ENCODE results near the gene PDS5B. TPM values are rescaled to one million over a fixed set of nuclear protein-coding genes. Genes with fewer than 3 reads are reported as not detected.

Gene PDS5B
- total RNA-seq, 6 experiments from 2014 or later, result 11.9 to 14.2 (median 12.5) TPM

- ATAC-seq (no peak), DNase-seq (no peak)
- TF ChIP-seq POLR2A (IDR thresholded peaks at IDR 0.05), result no peak
- WGBS (ENCODE audit: insufficient coverage, low coverage, low lambda C conversion rate, missing lambda C conversion rate), result 2% methylated on average over 8 of the region's 8 CpGs
- Histone ChIP-seq H3K9me3 (no peaks in the 10 kb centered on the region), H3K36me3 (no peaks in the 10 kb centered on the region), H3K27me3 (no peaks in the 10 kb centered on the region), H3K27ac (peak overlapping the region; percentile 83 to 87 (median 85)), H3K4me1 (peaks cover 0 to 12% (median 6%) of the 10 kb centered on the region in 4 donors), H3K4me3 (peak overlapping the region; percentile 57 to 88 (median 70))
- intact Hi-C loops (cut with DNase I), result no loop called here
Observed at GRCh38 chr13:32587811-32588170, 1.5 kb downstream of the PDS5B start.

- no peak overlapping the region for H3K4me3 ChIP-seq
- no peak for DNase-seq
Observed at GRCh38 chr13:32588736-32589135, 2.5 kb downstream of the PDS5B start.

GRCh38 chr13:32589471-32589870, 3.2 kb downstream of the PDS5B start:
- no peak for DNase-seq
- no peak for ATAC-seq
- Histone ChIP-seq H3K27me3 (no peaks in the 10 kb centered on the region), H3K4me1 (peaks cover 0 to 12% (median 6%) of the 10 kb centered on the region in 4 donors), H3K4me3 (no peak overlapping the region), H3K9me3 (no peaks in the 10 kb centered on the region), H3K27ac (no peak overlapping the region), H3K36me3 (no peaks in the 10 kb centered on the region)
- WGBS (ENCODE audit: insufficient coverage, low coverage, low lambda C conversion rate, missing lambda C conversion rate), result 63% methylated on average over 8 of the region's 8 CpGs
- intact Hi-C loops (cut with DNase I), result no loop called here
- TF ChIP-seq CTCF (IDR thresholded peaks at IDR 0.05) (no peak), POLR2A (IDR thresholded peaks at IDR 0.05) (no peak)

More at GRCh38 chr13:32588736-32589135, 2.5 kb downstream of the PDS5B start:
- peaks cover 0 to 12% (median 6%) of the 10 kb centered on the region in 4 donors for H3K4me1 ChIP-seq
- no peaks in the 10 kb centered on the region for H3K27me3 ChIP-seq
- no peak overlapping the region for H3K27ac ChIP-seq
- ATAC-seq, result no peak
- intact Hi-C loops (cut with DNase I), result no loop called here
- no peaks in the 10 kb centered on the region for H3K9me3 ChIP-seq
- no peaks in the 10 kb centered on the region for H3K36me3 ChIP-seq
- 60% methylated on average over 5 of the region's 5 CpGs for WGBS (ENCODE audit: insufficient coverage, low coverage, low lambda C conversion rate, missing lambda C conversion rate)
- TF ChIP-seq POLR2A (IDR thresholded peaks at IDR 0.05), result no peak
- no peak for TF ChIP-seq CTCF (IDR thresholded peaks at IDR 0.05)

GRCh38 chr13:32590266-32590665, 4.0 kb downstream of the PDS5B start:
- intact Hi-C loops (cut with DNase I), result no loop called here
- ATAC-seq (no peak), DNase-seq (no peak)
- Histone ChIP-seq H3K36me3 (no peaks in the 10 kb centered on the region), H3K27me3 (no peaks in the 10 kb centered on the region), H3K9me3 (no peaks in the 10 kb centered on the region), H3K27ac (no peak overlapping the region), H3K4me1 (peaks cover 0 to 12% (median 6%) of the 10 kb centered on the region in 4 donors), H3K4me3 (no peak overlapping the region)
- WGBS (ENCODE audit: insufficient coverage, low coverage, low lambda C conversion rate, missing lambda C conversion rate), result 58% methylated on average over 2 of the region's 2 CpGs
- TF ChIP-seq CTCF (IDR thresholded peaks at IDR 0.05), result no peak
- no peak for TF ChIP-seq POLR2A (IDR thresholded peaks at IDR 0.05)

GRCh38 chr13:32592082-32592481, 5.8 kb downstream of the PDS5B start:
- intact Hi-C loops (cut with DNase I), result no loop called here
- Histone ChIP-seq H3K9me3 (no peaks in the 10 kb centered on the region), H3K4me3 (no peak overlapping the region), H3K4me1 (peaks cover 0 to 12% (median 5%) of the 10 kb centered on the region in 4 donors), H3K36me3 (no peaks in the 10 kb centered on the region), H3K27ac (no peak overlapping the region), H3K27me3 (no peaks in the 10 kb centered on the region)
- TF ChIP-seq CTCF (IDR thresholded peaks at IDR 0.05), result no peak
- TF ChIP-seq POLR2A (IDR thresholded peaks at IDR 0.05), result no peak
- no peak for ATAC-seq
- no peak for DNase-seq
- WGBS (ENCODE audit: insufficient coverage, low coverage, low lambda C conversion rate, missing lambda C conversion rate), result 91% methylated on average over 6 of the region's 8 CpGs
